ENCODE results near the gene CBY2.

DNA sequence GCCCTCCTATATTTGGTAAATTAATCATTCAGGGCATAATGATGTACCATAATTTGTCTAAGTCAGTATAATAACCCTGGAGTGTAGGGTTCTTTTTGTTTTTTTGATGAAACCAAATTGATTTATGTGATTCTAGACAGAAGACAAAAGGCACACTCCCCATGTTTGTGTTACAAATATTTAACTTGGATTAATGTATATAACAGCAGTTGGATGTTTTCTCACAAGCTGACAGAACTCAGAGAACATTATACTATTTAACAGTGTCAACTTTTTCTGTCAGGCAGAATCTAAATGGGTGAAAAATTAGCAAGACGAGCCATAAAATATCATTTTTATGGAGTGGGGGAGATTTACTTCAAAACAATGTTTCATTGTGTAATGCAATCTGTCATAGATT is 15.2 kb downstream of the CBY2 start:
- no peak for TF ChIP-seq ZNF274 (IDR thresholded peaks at IDR 0.05; ENCODE audit: low read depth, low read length)
- no peak for TF ChIP-seq YY1 (IDR thresholded peaks at IDR 0.05; ENCODE audit: insufficient read depth, insufficient read length)
- TF ChIP-seq SUZ12 (IDR thresholded peaks at IDR 0.05; ENCODE audit: extremely low read depth, insufficient read depth, insufficient read length): no peak
